ENCODE data around the gene RAB36.

RAB36 gene

DNA sequence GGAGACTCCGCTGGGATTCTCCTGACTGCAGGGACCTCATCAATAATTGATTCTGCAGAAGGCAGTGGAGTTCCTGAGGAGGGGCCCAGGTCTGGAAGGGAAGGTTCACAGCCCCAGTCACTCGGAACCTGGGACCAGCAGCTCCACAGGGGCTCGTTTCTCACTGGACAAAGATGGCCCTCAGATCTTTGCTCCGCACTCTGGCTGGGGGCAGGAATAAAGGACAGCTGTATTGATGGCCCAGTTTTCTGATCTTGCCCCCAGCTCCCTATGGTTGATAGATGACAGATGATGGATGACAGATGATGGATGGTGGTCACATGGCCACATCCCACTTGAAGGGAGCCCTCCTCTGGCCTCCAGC is 23.7 kb downstream of the RAB36 start:
- TF ChIP-seq, protein P1, sequence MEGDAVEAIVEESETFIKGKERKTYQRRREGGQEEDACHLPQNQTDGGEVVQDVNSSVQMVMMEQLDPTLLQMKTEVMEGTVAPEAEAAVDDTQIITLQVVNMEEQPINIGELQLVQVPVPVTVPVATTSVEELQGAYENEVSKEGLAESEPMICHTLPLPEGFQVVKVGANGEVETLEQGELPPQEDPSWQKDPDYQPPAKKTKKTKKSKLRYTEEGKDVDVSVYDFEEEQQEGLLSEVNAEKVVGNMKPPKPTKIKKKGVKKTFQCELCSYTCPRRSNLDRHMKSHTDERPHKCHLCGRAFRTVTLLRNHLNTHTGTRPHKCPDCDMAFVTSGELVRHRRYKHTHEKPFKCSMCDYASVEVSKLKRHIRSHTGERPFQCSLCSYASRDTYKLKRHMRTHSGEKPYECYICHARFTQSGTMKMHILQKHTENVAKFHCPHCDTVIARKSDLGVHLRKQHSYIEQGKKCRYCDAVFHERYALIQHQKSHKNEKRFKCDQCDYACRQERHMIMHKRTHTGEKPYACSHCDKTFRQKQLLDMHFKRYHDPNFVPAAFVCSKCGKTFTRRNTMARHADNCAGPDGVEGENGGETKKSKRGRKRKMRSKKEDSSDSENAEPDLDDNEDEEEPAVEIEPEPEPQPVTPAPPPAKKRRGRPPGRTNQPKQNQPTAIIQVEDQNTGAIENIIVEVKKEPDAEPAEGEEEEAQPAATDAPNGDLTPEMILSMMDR (IDR thresholded peaks at IDR 0.05): no peak
- Histone ChIP-seq H3K4me1 (peaks cover 0 to 3% (median under 1%) of the 10 kb centered on the region in 4 donors), H3K36me3 (no peaks in the 10 kb centered on the region), H3K4me3 (no peak overlapping the region), H3K9me3 (no peaks in the 10 kb centered on the region), H3K27me3 (no peaks in the 10 kb centered on the region), H3K27ac (no peak overlapping the region)
- no peak for DNase-seq
- intact Hi-C loops (cut with DNase I; ENCODE audit: low total_unique reads): no loop called here

DNA sequence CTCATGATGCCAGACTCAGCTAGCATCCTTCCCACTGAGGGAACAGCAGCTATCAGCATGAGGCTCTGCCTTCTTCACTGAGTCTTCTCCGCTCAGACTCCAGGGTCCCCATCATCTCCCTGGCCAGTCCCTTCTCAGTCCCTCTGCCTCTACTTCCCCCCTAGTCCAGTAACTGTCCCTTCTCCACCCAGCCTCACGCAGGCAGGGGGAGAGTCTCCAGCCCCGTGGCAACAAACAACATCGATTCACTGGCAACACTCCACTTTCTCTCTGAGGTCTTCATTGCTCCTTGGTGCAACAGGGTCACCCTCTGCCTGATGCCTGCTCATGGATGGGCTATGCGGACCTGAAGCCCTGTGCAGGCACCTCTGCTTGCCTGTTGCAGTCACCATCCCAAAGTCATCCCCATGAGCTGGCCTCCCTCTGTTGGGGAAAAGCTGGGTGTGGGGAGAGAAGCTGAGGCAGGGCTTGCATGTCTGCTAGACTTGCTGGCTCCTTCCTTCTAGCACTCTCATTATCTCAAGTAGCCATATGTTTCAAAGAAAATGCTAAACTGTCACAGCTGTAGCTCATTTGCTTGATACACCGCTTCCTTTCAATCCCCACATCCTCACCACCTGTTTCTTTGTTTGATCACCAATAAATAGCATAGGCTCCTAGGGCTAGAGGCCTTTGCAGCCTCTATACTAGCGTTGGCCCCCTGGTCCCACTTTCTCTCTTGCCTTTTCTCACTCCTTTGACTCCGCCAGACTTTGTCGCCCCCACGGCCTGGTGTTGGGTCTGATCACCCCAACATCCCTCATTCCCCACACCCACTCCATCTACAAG is 30.8 kb downstream of the RAB36 start:
- no peak overlapping the region for H3K27ac ChIP-seq
- TF ChIP-seq, protein P1 (IDR thresholded peaks at IDR 0.05): no peak
- no peak overlapping the region for H3K4me3 ChIP-seq
- no peaks in the 10 kb centered on the region for H3K9me3 ChIP-seq
- no peak for DNase-seq
- peaks cover 0 to 27% (median 21%) of the 10 kb centered on the region in 4 donors for H3K4me1 ChIP-seq
- intact Hi-C loops (cut with DNase I; ENCODE audit: low total_unique reads): loop anchor here (5.0 kb wide), 1 partner anchor 211 kb away; no protein-coding TSS in a partner anchor
- no peaks in the 10 kb centered on the region for H3K36me3 ChIP-seq
- no peaks in the 10 kb centered on the region for H3K27me3 ChIP-seq

DNA sequence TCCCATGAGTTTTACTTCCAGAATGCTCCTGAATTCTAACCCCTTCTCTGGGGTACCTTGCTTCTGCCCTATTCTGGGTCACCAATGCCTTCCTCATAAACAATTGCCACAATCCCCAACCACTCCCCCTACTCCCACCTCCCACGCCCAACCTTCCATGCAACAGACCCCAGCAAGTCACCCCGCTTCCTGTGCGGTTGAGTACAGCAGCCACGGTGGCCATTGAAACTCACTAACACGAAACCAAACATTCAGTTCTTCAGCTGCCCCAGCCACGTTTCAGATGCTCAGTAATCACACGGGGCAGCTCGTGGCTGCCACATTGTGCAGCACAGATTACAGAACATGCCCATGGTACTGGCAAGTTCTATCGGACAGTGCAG is 31.4 kb downstream of the RAB36 start:
- TF ChIP-seq, protein P1 (IDR thresholded peaks at IDR 0.05): no peak
- DNase-seq: no peak
- intact Hi-C loops (cut with DNase I; ENCODE audit: low total_unique reads): loop anchor here (5.0 kb wide), 1 partner anchor 211 kb away; no protein-coding TSS in a partner anchor

DNA sequence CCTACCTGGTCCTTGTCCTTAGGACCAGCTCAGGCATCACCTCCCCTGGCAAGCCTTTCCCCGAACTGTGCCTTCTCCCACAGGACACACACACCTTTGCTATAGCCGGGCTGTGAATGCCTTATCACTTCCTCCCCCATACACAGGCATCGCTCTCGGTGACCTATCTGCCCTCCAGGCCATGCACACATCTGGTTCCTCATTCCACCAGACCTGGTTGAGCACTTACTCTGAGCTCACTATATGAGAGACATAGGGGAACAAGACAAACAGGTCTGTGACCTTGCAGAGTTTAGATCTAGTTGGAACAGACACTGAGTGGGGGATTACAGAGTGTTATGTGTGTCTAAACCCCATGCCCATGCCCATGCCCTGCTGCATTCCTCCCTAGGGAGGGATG is 31.9 kb downstream of the RAB36 start:
- Histone ChIP-seq H3K4me3 (no peak overlapping the region), H3K36me3 (no peaks in the 10 kb centered on the region), H3K27ac (no peak overlapping the region), H3K27me3 (no peaks in the 10 kb centered on the region), H3K4me1 (peaks cover 0 to 37% (median 30%) of the 10 kb centered on the region in 4 donors), H3K9me3 (no peaks in the 10 kb centered on the region)
- DNase-seq: no peak
- intact Hi-C loops (cut with DNase I; ENCODE audit: low total_unique reads): loop anchor here (5.0 kb wide), 1 partner anchor 210 kb away; no protein-coding TSS in a partner anchor
- TF ChIP-seq, protein P1 (IDR thresholded peaks at IDR 0.05): no peak

More for the DNA sequence above, 31.4 kb downstream of the RAB36 start:
- H3K36me3 ChIP-seq: no peaks in the 10 kb centered on the region
- H3K4me1 ChIP-seq: peaks cover 0 to 31% (median 25%) of the 10 kb centered on the region in 4 donors
- H3K4me3 ChIP-seq: no peak overlapping the region
- no peaks in the 10 kb centered on the region for H3K9me3 ChIP-seq
- H3K27me3 ChIP-seq: no peaks in the 10 kb centered on the region
- H3K27ac ChIP-seq: no peak overlapping the region

DNA sequence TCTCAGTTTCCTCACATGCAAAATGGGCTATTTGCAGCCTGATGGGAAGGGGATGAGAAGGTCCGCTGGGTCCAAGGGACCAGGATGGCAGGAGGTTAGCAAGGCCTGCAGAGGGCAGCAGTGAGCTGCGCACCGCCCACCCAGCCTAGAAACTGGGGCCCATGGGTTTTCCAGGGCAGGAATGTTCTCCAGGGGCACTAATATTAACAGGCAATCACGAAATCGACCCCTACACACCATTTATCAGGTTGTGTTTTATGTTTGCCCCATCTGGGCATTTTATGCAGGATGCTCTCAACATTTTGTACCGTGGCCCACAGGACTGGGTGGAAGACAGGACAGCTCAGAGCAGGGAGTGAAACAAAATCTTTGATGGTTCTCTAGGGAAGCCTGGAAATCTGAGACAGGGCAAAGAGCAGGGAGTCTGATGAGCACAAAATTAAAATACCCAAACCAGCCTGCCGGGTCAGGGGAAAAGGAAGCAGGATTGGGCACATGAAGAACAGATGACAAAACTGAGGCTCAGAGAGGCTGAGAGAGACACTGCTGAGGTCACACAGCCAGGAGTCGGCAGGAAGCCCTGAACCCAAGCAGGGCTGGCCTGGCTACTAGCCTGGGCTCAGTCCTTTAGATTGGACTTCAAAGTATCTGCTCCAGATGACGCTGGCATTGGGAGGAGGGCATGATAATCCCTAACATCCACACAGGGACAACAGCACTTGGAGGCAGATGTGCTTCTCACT is 33.4 kb downstream of the RAB36 start:
- Histone ChIP-seq H3K4me1 (peaks cover 0 to 50% (median 38%) of the 10 kb centered on the region in 4 donors), H3K9me3 (no peaks in the 10 kb centered on the region), H3K4me3 (no peak overlapping the region), H3K27me3 (no peaks in the 10 kb centered on the region), H3K36me3 (no peaks in the 10 kb centered on the region), H3K27ac (peak overlapping the region; percentile 94 to 96)
- TF ChIP-seq, protein P1 (IDR thresholded peaks at IDR 0.05): peak; percentile 98
- DNase-seq: peak in 1 of 2 donors; percentile 81
- intact Hi-C loops (cut with DNase I; ENCODE audit: low total_unique reads): loop anchor here (5.0 kb wide), 1 partner anchor 209 kb away; no protein-coding TSS in a partner anchor
